Common myeloid progenitor, CD34-positive (primary cell): ENCODE data around the gene PCBD1.

Experiments
- CTCF ChIA-PET: fragments of 350-600 bp; sonication (Branson Sonifier 250); formaldehyde crosslinking; loops from one replicate; lab custom pipeline; 2021; ENCODE audit warnings: antibody characterized with exemption; lab: Charles Lee
- POLR2A ChIA-PET: fragments of 350-600 bp; sonication (Branson Sonifier 250); formaldehyde crosslinking; loops from one replicate; lab custom pipeline; 2021; ENCODE audit warnings: antibody characterized with exemption; lab: Charles Lee
- DNase-seq, 3 donors: peaks; one replicate each; pipeline versions ENCODE4 v3.0.0 to v3.0.0-alpha.2; 2013
- H3K27ac ChIP-seq, 2 experiments: 1 replicate in 1 of 2; 2 replicates in 1 of 2; pipeline ENCODE4 v1.7.0; 2013; ENCODE audit warnings: inconsistent platforms in 2 of 2, low read length in 2 of 2, mild to moderate bottlenecking in 2 of 2, low read depth in 1 of 2, moderate library complexity in 1 of 2; ENCODE audit not compliant: severe bottlenecking in 2 of 2, insufficient read depth in 1 of 2, poor library complexity in 1 of 2
- H3K27me3 ChIP-seq, 5 experiments: replicated peaks in 2 of 5; 1 replicate in 3 of 5; 2 replicates in 2 of 5; pipeline versions ENCODE4 v1.6.1 to v1.7.0; 2013; ENCODE audit warnings: low read length in 4 of 5, mild to moderate bottlenecking in 2 of 5, moderate library complexity in 2 of 5, inconsistent platforms in 1 of 5; ENCODE audit not compliant: insufficient read depth in 5 of 5, control insufficient read depth in 4 of 5
- H3K36me3 ChIP-seq, 4 experiments: 1 replicate in 2 of 4; 2 replicates in 2 of 4; pipeline versions ENCODE4 v1.6.1 to v1.7.0; 2013; ENCODE audit warnings: low read length in 3 of 4, control low read depth in 1 of 4, mild to moderate bottlenecking in 1 of 4; ENCODE audit not compliant: control insufficient read depth in 4 of 4, insufficient read depth in 4 of 4
- H3K4me1 ChIP-seq, 4 experiments: 1 replicate in 3 of 4; 2 replicates in 1 of 4; pipeline versions ENCODE4 v1.6.1 to v1.7.1; 2013; ENCODE audit warnings: low read length in 3 of 4, mild to moderate bottlenecking in 3 of 4, control low read depth in 1 of 4, inconsistent platforms in 1 of 4, moderate library complexity in 1 of 4; ENCODE audit not compliant: control insufficient read depth in 4 of 4, insufficient read depth in 4 of 4; ENCODE audit errors: control extremely low read depth in 1 of 4
- H3K4me3 ChIP-seq, 7 experiments: 1 replicate in 4 of 7; 2 replicates in 3 of 7; pipeline versions ENCODE4 v1.5.1 to v1.7.0; 2013; ENCODE audit warnings: mild to moderate bottlenecking in 7 of 7, low read length in 6 of 7, moderate library complexity in 6 of 7, inconsistent platforms in 2 of 7, low read depth in 2 of 7, control low read depth in 1 of 7; ENCODE audit not compliant: insufficient read depth in 4 of 7, control insufficient read depth in 1 of 7; ENCODE audit errors: extremely low read depth in 1 of 7
- H3K9me3 ChIP-seq, 5 experiments: 1 replicate in 4 of 5; 2 replicates in 1 of 5; pipeline versions ENCODE4 v1.6.1 to v1.7.1; 2013; ENCODE audit warnings: low read length in 4 of 5, mild to moderate bottlenecking in 2 of 5, inconsistent platforms in 1 of 5, low read depth in 1 of 5, moderate library complexity in 1 of 5; ENCODE audit not compliant: control insufficient read depth in 4 of 5, insufficient read depth in 2 of 5; ENCODE audit errors: control extremely low read depth in 1 of 5
- WGBS: methylation state at CpG from one replicate; pipeline ENCODE4 v1.1.5; 2013; ENCODE audit not compliant: insufficient coverage; 5-methylcytosine and 5-hydroxymethylcytosine counted together

The PCBD1 gene

DNA sequence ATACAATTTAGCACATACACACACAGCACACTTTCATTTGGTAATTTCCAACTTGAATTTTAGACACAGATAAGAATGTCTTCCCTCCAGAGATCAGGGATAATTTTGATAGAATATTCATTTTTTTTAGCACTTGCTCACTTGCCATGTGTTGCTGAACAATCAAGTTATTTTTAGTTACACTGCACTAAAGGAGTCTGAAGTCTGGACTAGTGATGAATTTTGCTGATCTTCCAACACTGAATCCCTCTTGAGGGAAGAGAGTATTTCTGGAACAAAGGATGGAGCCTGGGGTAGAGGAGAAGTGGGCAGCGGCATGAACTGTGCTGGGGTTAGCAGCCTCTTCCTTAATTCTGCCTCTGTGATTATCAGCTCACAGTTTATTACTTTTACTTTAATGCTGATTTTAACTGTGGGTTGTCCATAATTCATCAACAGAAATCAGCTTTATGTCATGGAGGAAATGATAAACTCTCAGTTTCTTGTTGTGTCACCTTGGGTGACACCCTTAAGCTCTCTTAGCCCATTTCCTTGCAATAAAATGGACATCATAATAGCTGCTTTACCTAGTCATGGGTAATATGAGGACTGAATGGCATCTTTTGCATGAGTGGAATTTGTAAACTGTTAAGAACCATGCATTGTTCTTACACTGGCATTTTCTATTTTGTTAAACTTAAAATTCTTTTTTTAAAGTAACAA, 40.6 kb downstream of the PCBD1 start:
- no peaks in the 10 kb centered on the region for H3K9me3 ChIP-seq
- ChIA-PET POLR2A (no interaction called here), CTCF (interaction anchor here (0.7 to 1.0 kb wide), 2 partner anchors 9 to 18 kb away, joined by 3 read pairs; no protein-coding TSS in a partner anchor)
- no peak for DNase-seq
- no peaks in the 10 kb centered on the region for H3K4me1 ChIP-seq
- no peak overlapping the region for H3K27ac ChIP-seq
- no CpG with 5 or more reads among the region's 1 CpG for WGBS
- H3K4me3 ChIP-seq = no peak overlapping the region
- H3K27me3 ChIP-seq = no peaks in the 10 kb centered on the region
- H3K36me3 ChIP-seq = peaks cover 10 to 25% (median 13%) of the 10 kb centered on the region in 4 experiments

DNA sequence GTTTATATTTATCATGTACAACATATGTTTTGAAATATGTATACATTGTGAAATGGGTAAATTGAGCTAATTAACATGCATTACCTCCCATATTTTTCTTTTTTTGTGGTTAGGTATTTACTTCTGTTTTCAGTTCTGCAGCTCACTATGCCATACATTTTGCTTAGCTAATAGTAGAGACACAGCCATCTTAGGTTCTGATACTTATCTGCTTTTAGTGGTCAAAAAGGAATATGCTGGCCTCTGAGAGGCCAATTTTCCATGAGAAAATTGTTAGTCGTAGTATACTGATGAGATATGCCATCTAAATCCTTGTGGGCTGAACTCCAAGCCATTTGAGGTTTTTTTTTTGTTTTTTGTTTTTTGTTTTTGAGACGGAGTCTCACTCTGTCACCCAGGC, 41.6 kb downstream of the PCBD1 start:
- Histone ChIP-seq H3K9me3 (no peaks in the 10 kb centered on the region), H3K27me3 (no peaks in the 10 kb centered on the region), H3K36me3 (peaks cover 10 to 25% (median 13%) of the 10 kb centered on the region in 4 experiments), H3K4me3 (no peak overlapping the region), H3K4me1 (no peaks in the 10 kb centered on the region), H3K27ac (no peak overlapping the region)
- WGBS = 92% methylated on average over 2 of the region's 2 CpGs
- ChIA-PET POLR2A (interaction anchor here (0.5 kb wide), 1 partner anchor 44 kb away, joined by 8 read pairs; no protein-coding TSS in a partner anchor), CTCF (interaction anchor here (0.7 to 2.0 kb wide), 4 partner anchors 8 to 26 kb away, joined by 4 to 11 read pairs (median 5); no protein-coding TSS in a partner anchor)
- DNase-seq = no peak

DNA sequence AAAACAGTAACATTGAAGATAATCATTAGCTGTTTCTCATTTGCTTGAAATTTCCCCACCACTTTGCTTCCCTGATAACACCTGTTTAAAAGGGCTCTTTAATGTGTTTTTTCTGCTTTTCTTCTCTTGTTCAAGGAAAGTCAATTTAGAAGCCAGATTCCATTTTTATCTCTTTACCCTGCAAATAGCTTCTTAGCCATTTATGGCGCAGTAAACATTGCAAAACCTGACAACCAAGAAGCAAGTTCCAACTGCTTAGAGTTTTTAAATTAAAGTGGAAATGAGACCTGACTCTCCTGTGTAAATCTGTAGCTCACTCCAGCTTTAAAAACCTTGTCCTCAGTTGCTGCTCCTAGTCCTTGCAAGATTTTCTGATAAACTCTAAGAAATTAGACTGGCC, 42.5 kb downstream of the PCBD1 start:
- DNase-seq = no peak
- Histone ChIP-seq H3K27me3 (no peaks in the 10 kb centered on the region), H3K36me3 (peaks cover 5 to 23% (median 12%) of the 10 kb centered on the region in 4 experiments), H3K9me3 (no peaks in the 10 kb centered on the region), H3K27ac (no peak overlapping the region), H3K4me1 (peaks cover 0 to 3% (median 0%) of the 10 kb centered on the region in 4 experiments), H3K4me3 (no peak overlapping the region)
- ChIA-PET POLR2A (no interaction called here), CTCF (interaction anchor here (0.8 to 2.0 kb wide), 4 partner anchors 9 to 19 kb away, joined by 3 to 11 read pairs (median 4); no protein-coding TSS in a partner anchor)
- WGBS = 80% methylated on average over 1 of the region's 1 CpG

DNA sequence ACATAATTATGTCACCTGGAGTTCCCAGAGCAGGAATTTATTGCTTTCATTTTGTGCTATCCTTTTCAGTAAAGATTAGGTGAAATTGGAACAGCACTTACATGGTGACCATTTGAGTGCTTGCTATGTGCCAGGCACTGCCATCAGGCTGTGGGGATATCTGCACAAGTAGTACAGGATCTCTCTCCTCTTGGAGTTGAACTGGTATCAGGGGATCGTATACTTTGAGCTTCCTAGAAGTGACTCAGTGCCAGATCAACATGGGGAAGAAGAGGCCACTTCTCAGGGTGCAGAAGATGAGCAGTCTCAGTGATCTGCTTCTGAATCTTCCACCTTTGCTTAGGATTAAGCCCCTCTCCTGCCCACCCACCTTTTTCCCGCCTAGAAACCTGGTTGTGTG, 43.1 kb downstream of the PCBD1 start:
- POLR2A ChIA-PET = no interaction called here

DNA sequence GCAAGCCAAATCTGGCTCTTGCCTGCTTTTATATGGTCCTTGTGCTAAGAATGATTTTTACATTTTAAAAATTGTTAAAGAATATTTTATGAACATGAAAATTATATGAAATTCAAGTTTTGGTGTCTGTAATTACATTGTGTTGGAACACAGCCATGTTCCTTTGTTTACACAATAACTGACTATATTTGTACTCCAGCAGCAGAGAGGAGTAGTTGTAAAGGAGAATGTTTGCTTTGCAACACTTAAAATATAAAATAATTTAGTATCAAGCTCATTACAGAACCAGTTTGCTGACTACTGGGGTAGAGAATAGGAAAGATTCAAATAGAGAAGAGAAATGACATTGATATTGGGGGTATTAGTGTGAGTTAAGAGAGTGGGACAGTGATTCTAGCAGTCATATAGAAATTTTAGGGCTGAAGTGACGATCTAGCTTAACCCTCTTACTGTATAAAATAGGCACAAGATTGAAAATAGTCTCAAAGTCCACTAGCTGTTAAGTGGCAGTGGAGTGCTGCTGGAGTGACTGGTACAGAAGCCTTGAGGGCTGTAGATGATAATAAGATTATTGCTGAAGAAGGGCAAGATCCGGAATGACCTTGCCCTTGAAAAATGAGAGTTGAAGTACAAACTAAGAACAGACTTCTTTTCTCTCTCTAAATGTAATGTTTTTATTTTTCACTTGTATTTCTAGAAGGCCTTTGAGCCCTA, 44.4 kb downstream of the PCBD1 start:
- POLR2A ChIA-PET = no interaction called here
- Histone ChIP-seq H3K4me3 (no peak overlapping the region), H3K4me1 (peaks cover 0 to 3% (median 0%) of the 10 kb centered on the region in 4 experiments), H3K9me3 (no peaks in the 10 kb centered on the region), H3K27ac (no peak overlapping the region), H3K27me3 (no peaks in the 10 kb centered on the region), H3K36me3 (peaks cover 5 to 21% (median 11%) of the 10 kb centered on the region in 4 experiments)
- no peak for DNase-seq
- CTCF ChIA-PET = interaction anchor here (1.2 kb wide), 1 partner anchor 35 kb away, joined by 4 read pairs; no protein-coding TSS in a partner anchor
- WGBS = no CpG with 5 or more reads among the region's 2 CpGs

More for the DNA sequence above, 43.1 kb downstream of the PCBD1 start:
- Histone ChIP-seq H3K36me3 (peaks cover 5 to 18% (median 12%) of the 10 kb centered on the region in 4 experiments), H3K4me3 (no peak overlapping the region), H3K4me1 (peaks cover 0 to 3% (median 0%) of the 10 kb centered on the region in 4 experiments), H3K27me3 (no peaks in the 10 kb centered on the region), H3K27ac (no peak overlapping the region), H3K9me3 (no peaks in the 10 kb centered on the region)
- DNase-seq = no peak
- WGBS = 100% methylated on average over 1 of the region's 2 CpGs
- CTCF ChIA-PET = interaction anchor here (0.8 to 2.0 kb wide), 4 partner anchors 10 to 19 kb away, joined by 3 to 11 read pairs (median 4); no protein-coding TSS in a partner anchor

DNA sequence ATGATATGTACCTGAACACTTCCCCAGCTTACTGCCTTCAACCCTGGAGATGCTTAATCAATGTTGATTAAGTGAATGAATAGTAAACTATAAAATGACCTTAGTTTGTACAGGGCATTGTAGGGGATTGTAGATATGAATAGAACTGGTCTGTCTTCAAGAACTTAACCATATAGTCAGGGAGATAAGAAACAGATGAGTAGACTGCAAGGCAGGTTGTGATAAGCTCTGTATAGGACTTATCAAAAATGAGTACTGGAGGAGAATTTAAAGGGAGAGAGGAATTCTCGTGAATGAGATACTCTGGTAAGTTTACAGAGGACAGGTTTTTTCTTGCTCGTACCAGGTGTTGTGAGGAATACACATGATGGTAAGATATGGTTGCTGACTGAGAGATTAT, 45.0 kb downstream of the PCBD1 start:
- no peak for DNase-seq
- ChIA-PET POLR2A (no interaction called here), CTCF (interaction anchor here (1.2 kb wide), 1 partner anchor 36 kb away, joined by 4 read pairs; no protein-coding TSS in a partner anchor)
- Histone ChIP-seq H3K27me3 (no peaks in the 10 kb centered on the region), H3K4me3 (no peak overlapping the region), H3K36me3 (peaks cover 5 to 21% (median 12%) of the 10 kb centered on the region in 4 experiments), H3K4me1 (peaks cover 0 to 3% (median 0%) of the 10 kb centered on the region in 4 experiments), H3K27ac (no peak overlapping the region), H3K9me3 (no peaks in the 10 kb centered on the region)
- WGBS = 100% methylated on average over 2 of the region's 2 CpGs
